KMS-11 (cell line): ENCODE data around the gene SETBP1.

Source experiments
- H2AFZ ChIP-seq: fragments of 200-600 bp; sonication (generic); 2 replicates; pipeline ENCODE4 v1.6.1; 2016; ENCODE audit warnings: antibody characterized with exemption, mixed run types, low read depth
- H3K27ac ChIP-seq: fragments of 200-600 bp; sonication (generic); 2 replicates; pipeline ENCODE4 v1.6.1; 2016; ENCODE audit warnings: mild to moderate bottlenecking, mixed run types
- H3K27me3 ChIP-seq: fragments of 200-600 bp; sonication (generic); 2 replicates; pipeline ENCODE4 v1.6.1; 2017; ENCODE audit warnings: mild to moderate bottlenecking, low read depth, mixed run types, moderate library complexity; ENCODE audit not compliant: insufficient read depth
- H3K36me3 ChIP-seq: fragments of 200-600 bp; sonication (generic); 2 replicates; pipeline ENCODE4 v1.6.1; 2017; ENCODE audit warnings: mild to moderate bottlenecking, mixed run types; ENCODE audit not compliant: insufficient read depth
- H3K4me1 ChIP-seq: fragments of 200-600 bp; sonication (generic); 2 replicates; pipeline ENCODE4 v1.6.1; 2016; ENCODE audit warnings: mild to moderate bottlenecking, low read depth, mixed run types; ENCODE audit not compliant: poor library complexity, severe bottlenecking
- H3K4me2 ChIP-seq: fragments of 200-600 bp; sonication (generic); 2 replicates; pipeline ENCODE4 v1.7.0; 2016; ENCODE audit warnings: mild to moderate bottlenecking, mixed run types
- H3K4me3 ChIP-seq: fragments of 200-600 bp; sonication (generic); IDR thresholded peaks from 2 replicates; pipeline ENCODE4 v1.6.1; 2017; ENCODE audit warnings: low read depth, low read length, mixed read lengths; ENCODE audit not compliant: insufficient read depth
- H3K79me2 ChIP-seq: fragments of 200-600 bp; sonication (generic); 2 replicates; pipeline ENCODE4 v1.6.1; 2016; ENCODE audit warnings: low read depth, mixed run types; ENCODE audit not compliant: insufficient read depth
- H3K9ac ChIP-seq: fragments of 200-600 bp; sonication (generic); 2 replicates; pipeline ENCODE4 v1.6.1; 2016; ENCODE audit warnings: mild to moderate bottlenecking, mixed run types
- H4K20me1 ChIP-seq: fragments of 200-600 bp; sonication (generic); 2 replicates; pipeline ENCODE4 v1.6.1; 2016; ENCODE audit warnings: mild to moderate bottlenecking, mixed run types; ENCODE audit not compliant: insufficient read depth
- CTCF ChIP-seq: fragments of 200-600 bp; sonication (generic); conservative IDR thresholded peaks from 2 replicates; pipeline ENCODE4 v1.6.1; 2017; ENCODE audit warnings: low read depth, mild to moderate bottlenecking, antibody characterized with exemption, low read length, moderate library complexity, mixed read lengths

Gene SETBP1

GRCh38 chr18:44871771-44872170, 191.1 kb downstream of the SETBP1 start:
- Histone ChIP-seq H3K79me2 (no peaks in the 10 kb centered on the region), H3K27ac (no peak overlapping the region), H3K4me1 (peaks cover 24% of the 10 kb centered on the region), H3K27me3 (no peaks in the 10 kb centered on the region), H3K9ac (no peak overlapping the region), H3K4me3 (no peak overlapping the region), H3K4me2 (no peak overlapping the region), H3K36me3 (no peaks in the 10 kb centered on the region), H4K20me1 (no peaks in the 10 kb centered on the region), H2AFZ (no peak overlapping the region)
- no peak for TF ChIP-seq CTCF

- no peak overlapping the region for H2AFZ ChIP-seq
Observed at GRCh38 chr18:44876024-44876423, 195.3 kb downstream of the SETBP1 start.

GRCh38 chr18:44876755-44877154, 196.1 kb downstream of the SETBP1 start:
- Histone ChIP-seq H3K4me3 (no peak overlapping the region), H3K4me2 (no peak overlapping the region), H4K20me1 (no peaks in the 10 kb centered on the region), H3K9ac (no peak overlapping the region), H3K36me3 (no peaks in the 10 kb centered on the region), H2AFZ (no peak overlapping the region), H3K4me1 (peaks cover 4% of the 10 kb centered on the region), H3K27ac (no peak overlapping the region), H3K27me3 (no peaks in the 10 kb centered on the region), H3K79me2 (0 out of 2 replicates have a peak, but pooled peaks cover 9% of the 10 kb centered on the region)
- no peak for TF ChIP-seq CTCF

More at GRCh38 chr18:44876024-44876423, 195.3 kb downstream of the SETBP1 start:
- Histone ChIP-seq H3K36me3 (no peaks in the 10 kb centered on the region), H3K27me3 (no peaks in the 10 kb centered on the region), H4K20me1 (no peaks in the 10 kb centered on the region), H3K79me2 (0 out of 2 replicates have a peak, but pooled peaks cover 9% of the 10 kb centered on the region), H3K9ac (no peak overlapping the region), H3K4me2 (no peak overlapping the region), H3K27ac (no peak overlapping the region), H3K4me3 (no peak overlapping the region), H3K4me1 (peaks cover 11% of the 10 kb centered on the region)
- no peak for TF ChIP-seq CTCF

GRCh38 chr18:44878335-44878734, 197.6 kb downstream of the SETBP1 start:
- Histone ChIP-seq H3K4me1 (no peaks in the 10 kb centered on the region), H3K4me2 (no peak overlapping the region), H4K20me1 (no peaks in the 10 kb centered on the region), H3K4me3 (no peak overlapping the region), H3K27ac (no peak overlapping the region), H3K27me3 (no peaks in the 10 kb centered on the region), H3K9ac (no peak overlapping the region), H2AFZ (no peak overlapping the region), H3K79me2 (0 out of 2 replicates have a peak, but pooled peaks cover 9% of the 10 kb centered on the region), H3K36me3 (no peaks in the 10 kb centered on the region)
- TF ChIP-seq CTCF, result no peak
